Brain microvascular endothelial cell (primary cell): ENCODE data around the gene HACD1.

Source experiments
- DNase-seq: peaks from one replicate; pipeline ENCODE4 v3.0.0-alpha.2; 2020
- H3K27ac ChIP-seq: fragments of 250-450 bp; sonication (Bioruptor Pico); 2 replicates; pipeline ENCODE4 v1.5.1; 2020; ENCODE audit warnings: mild to moderate bottlenecking, moderate library complexity
- H3K27me3 ChIP-seq: fragments of 250-450 bp; sonication (Bioruptor Pico); replicated peaks from 2 replicates; pipeline ENCODE4 v1.5.1; 2020; ENCODE audit warnings: mild to moderate bottlenecking
- H3K36me3 ChIP-seq: fragments of 250-450 bp; sonication (Bioruptor Pico); replicated peaks from 2 replicates; pipeline ENCODE4 v1.5.1; 2020; ENCODE audit warnings: mild to moderate bottlenecking
- H3K4me3 ChIP-seq: 2 replicates; pipeline ENCODE4 v1.5.1; 2011; ENCODE audit warnings: low read depth, mild to moderate bottlenecking, control low read depth, low read length, moderate library complexity
- CTCF ChIP-seq: IDR thresholded peaks from 2 replicates; pipeline ENCODE4 v1.5.1; 2011; ENCODE audit warnings: low read depth, mild to moderate bottlenecking, moderate library complexity, low read length, control low read depth, inconsistent platforms; ENCODE audit errors: missing control alignments
- in situ Hi-C: cut with HindIII; loops from 2 replicates; pipeline ENCODE4 v1.10.0; 2017; ENCODE audit warnings: low sequenced_read_pairs, low pct_ligation_motif_present

Gene HACD1

GRCh38 chr10:17586821-17587234 is 30.3 kb downstream of the HACD1 start:
- in situ Hi-C loops = no loop called here
- Histone ChIP-seq H3K36me3 (no peaks in the 10 kb centered on the region), H3K27me3 (no peaks in the 10 kb centered on the region), H3K4me3 (no peak overlapping the region), H3K27ac (no peak overlapping the region)
- DNase-seq = peak; percentile 14
- TF ChIP-seq CTCF = no peak

GRCh38 chr10:17585016-17585415 is 32.2 kb downstream of the HACD1 start:
- DNase-seq = no peak
- TF ChIP-seq CTCF = no peak

GRCh38 chr10:17580885-17581284 is 36.3 kb downstream of the HACD1 start:
- no peak overlapping the region for H3K27ac ChIP-seq
- in situ Hi-C loops = no loop called here
- DNase-seq = no peak
- no peaks in the 10 kb centered on the region for H3K27me3 ChIP-seq
- H3K4me3 ChIP-seq = no peak overlapping the region
- no peak for TF ChIP-seq CTCF
- H3K36me3 ChIP-seq = no peaks in the 10 kb centered on the region

More at GRCh38 chr10:17585016-17585415, 32.2 kb downstream of the HACD1 start:
- H3K27ac ChIP-seq = no peak overlapping the region
- H3K4me3 ChIP-seq = no peak overlapping the region
- no peaks in the 10 kb centered on the region for H3K27me3 ChIP-seq
- in situ Hi-C loops = no loop called here
- H3K36me3 ChIP-seq = no peaks in the 10 kb centered on the region

- H3K4me3 ChIP-seq = no peak overlapping the region
- no peaks in the 10 kb centered on the region for H3K27me3 ChIP-seq
- no peaks in the 10 kb centered on the region for H3K36me3 ChIP-seq
- TF ChIP-seq CTCF = no peak
- no peak overlapping the region for H3K27ac ChIP-seq
- no peak for DNase-seq
- in situ Hi-C loops = no loop called here
These were observed 38.6 kb downstream of the HACD1 start for GRCh38 chr10:17578603-17579002.

- no peak for TF ChIP-seq CTCF
- H3K36me3 ChIP-seq = no peaks in the 10 kb centered on the region
- no peak overlapping the region for H3K27ac ChIP-seq
- H3K27me3 ChIP-seq = no peaks in the 10 kb centered on the region
- in situ Hi-C loops = no loop called here
- H3K4me3 ChIP-seq = no peak overlapping the region
- no peak for DNase-seq
These were observed 40.4 kb downstream of the HACD1 start for GRCh38 chr10:17576768-17577167.

- Histone ChIP-seq H3K27ac (no peak overlapping the region), H3K36me3 (no peaks in the 10 kb centered on the region), H3K27me3 (no peaks in the 10 kb centered on the region), H3K4me3 (no peak overlapping the region)
- in situ Hi-C loops = no loop called here
- DNase-seq = no peak
- no peak for TF ChIP-seq CTCF
These were observed 52.3 kb downstream of the HACD1 start for GRCh38 chr10:17564911-17565310.
